GM23338 (cell line): ENCODE data around the gene CTNND2.

Experiments used
- CREB1 ChIP-seq: fragments of 250-450 bp; sonication (Bioruptor Pico); IDR thresholded peaks from 2 replicates; pipeline ENCODE4 v1.5.0; 2020; ENCODE audit warnings: low read depth, mild to moderate bottlenecking, moderate library complexity
- EZH2 ChIP-seq: fragments of 200-600 bp; sonication (generic); IDR thresholded peaks from one replicate; pipeline ENCODE4 v1.8.0; 2017; ENCODE audit warnings: antibody characterized with exemption, mild to moderate bottlenecking, low read depth; ENCODE audit not compliant: unreplicated experiment
- JUNB ChIP-seq: IDR thresholded peaks from one replicate; pipeline ENCODE4 v1.6.1; 2016; ENCODE audit warnings: antibody characterized with exemption; ENCODE audit not compliant: unreplicated experiment
- NANOG ChIP-seq: IDR thresholded peaks from 2 replicates; pipeline ENCODE4 v1.6.1; 2016; ENCODE audit warnings: antibody characterized with exemption, borderline replicate concordance
- POLR2AphosphoS5 ChIP-seq: IDR thresholded peaks from 2 replicates; pipeline ENCODE4 v1.6.1; 2016; ENCODE audit warnings: antibody characterized with exemption, low read depth
- ZNF114 ChIP-seq: fragments of 250-450 bp; sonication (Bioruptor Pico); IDR thresholded peaks from 2 replicates; pipeline ENCODE4 v1.5.0; 2020; ENCODE audit warnings: mild to moderate bottlenecking, moderate library complexity
- TF ChIP-seq, protein P1 (sequence below), 2 experiments: fragments of 200-600 bp in 1 of 2; sonication (generic) in 1 of 2; conservative IDR thresholded peaks; 2 replicates each; pipeline versions ENCODE4 v1.5.1 to v1.6.1; 2016 to 2017; ENCODE audit warnings: antibody characterized with exemption in 2 of 2, low read depth in 2 of 2, mild to moderate bottlenecking in 2 of 2, moderate library complexity in 1 of 2
- TF ChIP-seq, protein P2 (sequence below): IDR thresholded peaks from one replicate; pipeline ENCODE4 v1.6.1; 2018; ENCODE audit warnings: antibody characterized with exemption; ENCODE audit not compliant: unreplicated experiment
- TF ChIP-seq, protein P3 (sequence below): IDR thresholded peaks from 2 replicates; pipeline ENCODE4 v1.6.1; 2016; ENCODE audit warnings: antibody characterized with exemption

DNA sequence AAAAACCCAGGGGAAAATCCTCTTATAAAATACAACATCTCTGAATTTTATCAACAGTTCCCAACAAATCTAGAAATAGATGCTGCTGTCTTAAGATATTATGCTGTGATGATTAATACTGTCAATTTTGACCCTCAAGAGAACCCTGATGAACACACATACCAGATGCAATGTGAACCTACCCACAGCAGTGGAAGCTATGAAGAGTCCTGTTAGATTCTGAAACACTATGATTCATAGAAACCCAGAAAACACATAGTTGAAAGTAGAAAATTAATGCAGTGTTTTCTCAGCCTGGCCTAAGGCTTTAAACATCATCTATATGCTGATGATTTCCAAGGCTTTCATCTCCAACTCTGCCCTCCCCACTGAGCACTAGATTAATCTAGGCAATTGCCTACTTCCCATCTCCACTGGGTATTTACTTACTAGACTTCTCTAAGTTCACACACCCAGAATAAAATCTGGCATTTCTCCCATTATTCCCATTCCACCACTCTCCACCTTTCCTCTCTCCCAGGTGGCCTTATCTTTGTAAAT is 296.2 kb downstream of the CTNND2 start:
- TF ChIP-seq EZH2 (no peak), CREB1 (CRISPR knock-in tag) (no peak), ZNF114 (no peak), POLR2AphosphoS5 (no peak), NANOG (no peak), JUNB (no peak)
- TF ChIP-seq, protein P1, sequence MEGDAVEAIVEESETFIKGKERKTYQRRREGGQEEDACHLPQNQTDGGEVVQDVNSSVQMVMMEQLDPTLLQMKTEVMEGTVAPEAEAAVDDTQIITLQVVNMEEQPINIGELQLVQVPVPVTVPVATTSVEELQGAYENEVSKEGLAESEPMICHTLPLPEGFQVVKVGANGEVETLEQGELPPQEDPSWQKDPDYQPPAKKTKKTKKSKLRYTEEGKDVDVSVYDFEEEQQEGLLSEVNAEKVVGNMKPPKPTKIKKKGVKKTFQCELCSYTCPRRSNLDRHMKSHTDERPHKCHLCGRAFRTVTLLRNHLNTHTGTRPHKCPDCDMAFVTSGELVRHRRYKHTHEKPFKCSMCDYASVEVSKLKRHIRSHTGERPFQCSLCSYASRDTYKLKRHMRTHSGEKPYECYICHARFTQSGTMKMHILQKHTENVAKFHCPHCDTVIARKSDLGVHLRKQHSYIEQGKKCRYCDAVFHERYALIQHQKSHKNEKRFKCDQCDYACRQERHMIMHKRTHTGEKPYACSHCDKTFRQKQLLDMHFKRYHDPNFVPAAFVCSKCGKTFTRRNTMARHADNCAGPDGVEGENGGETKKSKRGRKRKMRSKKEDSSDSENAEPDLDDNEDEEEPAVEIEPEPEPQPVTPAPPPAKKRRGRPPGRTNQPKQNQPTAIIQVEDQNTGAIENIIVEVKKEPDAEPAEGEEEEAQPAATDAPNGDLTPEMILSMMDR (conservative IDR thresholded peaks at IDR 0.05; ENCODE audit: low read depth in 2 of 2), result no peak
- TF ChIP-seq, protein P2, sequence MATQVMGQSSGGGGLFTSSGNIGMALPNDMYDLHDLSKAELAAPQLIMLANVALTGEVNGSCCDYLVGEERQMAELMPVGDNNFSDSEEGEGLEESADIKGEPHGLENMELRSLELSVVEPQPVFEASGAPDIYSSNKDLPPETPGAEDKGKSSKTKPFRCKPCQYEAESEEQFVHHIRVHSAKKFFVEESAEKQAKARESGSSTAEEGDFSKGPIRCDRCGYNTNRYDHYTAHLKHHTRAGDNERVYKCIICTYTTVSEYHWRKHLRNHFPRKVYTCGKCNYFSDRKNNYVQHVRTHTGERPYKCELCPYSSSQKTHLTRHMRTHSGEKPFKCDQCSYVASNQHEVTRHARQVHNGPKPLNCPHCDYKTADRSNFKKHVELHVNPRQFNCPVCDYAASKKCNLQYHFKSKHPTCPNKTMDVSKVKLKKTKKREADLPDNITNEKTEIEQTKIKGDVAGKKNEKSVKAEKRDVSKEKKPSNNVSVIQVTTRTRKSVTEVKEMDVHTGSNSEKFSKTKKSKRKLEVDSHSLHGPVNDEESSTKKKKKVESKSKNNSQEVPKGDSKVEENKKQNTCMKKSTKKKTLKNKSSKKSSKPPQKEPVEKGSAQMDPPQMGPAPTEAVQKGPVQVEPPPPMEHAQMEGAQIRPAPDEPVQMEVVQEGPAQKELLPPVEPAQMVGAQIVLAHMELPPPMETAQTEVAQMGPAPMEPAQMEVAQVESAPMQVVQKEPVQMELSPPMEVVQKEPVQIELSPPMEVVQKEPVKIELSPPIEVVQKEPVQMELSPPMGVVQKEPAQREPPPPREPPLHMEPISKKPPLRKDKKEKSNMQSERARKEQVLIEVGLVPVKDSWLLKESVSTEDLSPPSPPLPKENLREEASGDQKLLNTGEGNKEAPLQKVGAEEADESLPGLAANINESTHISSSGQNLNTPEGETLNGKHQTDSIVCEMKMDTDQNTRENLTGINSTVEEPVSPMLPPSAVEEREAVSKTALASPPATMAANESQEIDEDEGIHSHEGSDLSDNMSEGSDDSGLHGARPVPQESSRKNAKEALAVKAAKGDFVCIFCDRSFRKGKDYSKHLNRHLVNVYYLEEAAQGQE, result no peak
- TF ChIP-seq, protein P3, sequence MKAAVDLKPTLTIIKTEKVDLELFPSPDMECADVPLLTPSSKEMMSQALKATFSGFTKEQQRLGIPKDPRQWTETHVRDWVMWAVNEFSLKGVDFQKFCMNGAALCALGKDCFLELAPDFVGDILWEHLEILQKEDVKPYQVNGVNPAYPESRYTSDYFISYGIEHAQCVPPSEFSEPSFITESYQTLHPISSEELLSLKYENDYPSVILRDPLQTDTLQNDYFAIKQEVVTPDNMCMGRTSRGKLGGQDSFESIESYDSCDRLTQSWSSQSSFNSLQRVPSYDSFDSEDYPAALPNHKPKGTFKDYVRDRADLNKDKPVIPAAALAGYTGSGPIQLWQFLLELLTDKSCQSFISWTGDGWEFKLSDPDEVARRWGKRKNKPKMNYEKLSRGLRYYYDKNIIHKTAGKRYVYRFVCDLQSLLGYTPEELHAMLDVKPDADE, result no peak
